ENCODE data around the gene PHKA2. TPM values are rescaled to one million over a fixed set of nuclear protein-coding genes. Genes with fewer than 3 reads are reported as not detected.
A peak's percentile ranks its signal among the peaks of the same experiment; 100 is the strongest.

Gene PHKA2
- total RNA-seq, 4 donors from 2014 or later, result 3.6 to 45.6 (median 24.7) TPM

GRCh38 chrX:18906286-18906685 lies 77.6 kb downstream of the PHKA2 start:
- no peak for DNase-seq
- no peaks in the 10 kb centered on the region for H3K4me1 ChIP-seq
- intact Hi-C loops (cut with DNase I; ENCODE audit: low total_unique reads), result no loop called here
- H3K4me3 ChIP-seq, result no peak overlapping the region
- H3K27me3 ChIP-seq, result no peaks in the 10 kb centered on the region
- H3K36me3 ChIP-seq, result no peaks in the 10 kb centered on the region
- TF ChIP-seq CTCF (IDR thresholded peaks at IDR 0.05) (no peak), POLR2A (IDR thresholded peaks at IDR 0.05) (no peak)
- H3K27ac ChIP-seq, result no peak overlapping the region
- no peaks in the 10 kb centered on the region for H3K9me3 ChIP-seq

DNA sequence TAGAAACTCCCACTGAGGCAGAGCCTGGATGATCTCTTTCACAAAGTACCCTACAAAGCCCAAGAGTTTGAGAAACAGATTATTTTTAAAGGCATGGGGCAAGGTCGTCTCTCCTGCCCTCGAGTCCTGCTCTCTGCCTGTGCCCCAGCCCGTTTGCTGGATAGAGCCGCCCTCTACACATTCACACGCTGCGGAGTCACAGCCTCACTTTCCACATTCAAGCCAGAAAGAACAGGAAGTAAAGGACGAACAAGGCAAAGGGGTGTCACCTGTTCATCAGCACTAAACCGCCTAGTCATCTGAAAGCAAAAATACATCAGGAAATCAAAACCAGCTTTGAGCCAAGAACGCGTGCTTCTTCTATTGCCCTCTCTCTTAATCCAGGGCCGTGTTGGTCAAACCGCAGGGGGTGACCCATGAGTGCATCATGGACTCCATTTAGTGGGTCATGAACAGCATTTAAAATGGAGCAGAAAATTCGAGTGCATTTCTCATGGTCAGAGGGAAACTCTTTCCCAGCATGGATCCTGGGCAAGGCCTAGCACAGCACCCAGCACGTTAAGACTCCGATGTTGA lies 83.4 kb downstream of the PHKA2 start:
- Histone ChIP-seq H3K9me3 (no peaks in the 10 kb centered on the region), H3K27ac (no peak overlapping the region), H3K4me3 (no peak overlapping the region), H3K36me3 (no peaks in the 10 kb centered on the region), H3K4me1 (no peaks in the 10 kb centered on the region), H3K27me3 (no peaks in the 10 kb centered on the region)
- intact Hi-C loops (cut with DNase I; ENCODE audit: low total_unique reads), result no loop called here
- TF ChIP-seq POLR2A (IDR thresholded peaks at IDR 0.05) (no peak), CTCF (IDR thresholded peaks at IDR 0.05) (no peak)
- DNase-seq, result no peak

DNA sequence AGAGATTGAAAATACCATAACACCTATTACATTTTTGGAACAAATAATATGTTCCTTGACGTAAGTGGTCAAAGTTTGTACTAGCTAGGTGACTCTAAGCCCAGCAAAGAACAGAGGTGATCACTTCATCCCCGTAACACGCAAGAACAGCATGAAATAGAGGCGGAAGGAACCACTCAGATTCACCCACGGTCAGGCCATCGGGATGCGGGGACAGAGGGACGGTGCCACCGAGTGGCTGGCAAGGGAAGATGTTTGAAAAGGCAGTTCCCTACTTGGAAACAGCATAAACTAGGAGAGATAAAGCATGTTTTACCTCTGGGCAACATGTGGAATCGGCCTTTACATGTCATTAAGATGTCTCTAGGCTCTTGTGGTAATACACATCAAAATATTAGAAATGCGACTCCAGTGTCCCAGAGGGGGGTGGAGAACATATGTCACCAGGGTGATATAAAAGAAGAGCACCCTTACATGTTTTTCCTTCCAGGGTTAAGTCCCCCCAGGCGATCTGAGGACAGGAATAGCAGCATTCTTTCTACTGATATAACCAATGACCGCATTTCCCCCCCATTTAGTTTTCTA lies 84.0 kb downstream of the PHKA2 start:
- intact Hi-C loops (cut with DNase I; ENCODE audit: low total_unique reads), result no loop called here

GRCh38 chrX:18898492-18898891 lies 85.4 kb downstream of the PHKA2 start:
- intact Hi-C loops (cut with DNase I; ENCODE audit: low total_unique reads), result no loop called here
- H3K4me1 ChIP-seq, result no peaks in the 10 kb centered on the region
- H3K27me3 ChIP-seq, result no peaks in the 10 kb centered on the region
- TF ChIP-seq POLR2A (IDR thresholded peaks at IDR 0.05) (no peak), CTCF (IDR thresholded peaks at IDR 0.05) (no peak)
- H3K36me3 ChIP-seq, result no peaks in the 10 kb centered on the region
- no peaks in the 10 kb centered on the region for H3K9me3 ChIP-seq
- H3K4me3 ChIP-seq, result no peak overlapping the region
- no peak overlapping the region for H3K27ac ChIP-seq
- DNase-seq, result no peak

More for the DNA sequence above, 84.0 kb downstream of the PHKA2 start:
- Histone ChIP-seq H3K36me3 (no peaks in the 10 kb centered on the region), H3K27me3 (no peaks in the 10 kb centered on the region), H3K4me3 (no peak overlapping the region), H3K9me3 (no peaks in the 10 kb centered on the region), H3K27ac (no peak overlapping the region), H3K4me1 (no peaks in the 10 kb centered on the region)
- TF ChIP-seq POLR2A (IDR thresholded peaks at IDR 0.05), result no peak
- TF ChIP-seq CTCF (IDR thresholded peaks at IDR 0.05), result peak in 1 of 4 experiments; percentile 9
- no peak for DNase-seq

- no peaks in the 10 kb centered on the region for H3K27me3 ChIP-seq
- no peak overlapping the region for H3K27ac ChIP-seq
- no peaks in the 10 kb centered on the region for H3K9me3 ChIP-seq
- H3K36me3 ChIP-seq, result no peaks in the 10 kb centered on the region
- no peaks in the 10 kb centered on the region for H3K4me1 ChIP-seq
- DNase-seq, result no peak
- no peak overlapping the region for H3K4me3 ChIP-seq
- TF ChIP-seq POLR2A (IDR thresholded peaks at IDR 0.05), result no peak
- TF ChIP-seq CTCF (IDR thresholded peaks at IDR 0.05), result no peak
- intact Hi-C loops (cut with DNase I; ENCODE audit: low total_unique reads), result no loop called here
These were observed 85.8 kb downstream of the PHKA2 start for GRCh38 chrX:18898091-18898490.

Measured in uterus (tissue), 4 donors.